HCT116 (cell line): Measurements from ENCODE around the gene SLIT1.

Source experiments
- SP1 ChIP-seq: IDR thresholded peaks from 2 replicates; pipeline ENCODE4 v1.6.1; 2012; ENCODE audit warnings: low read depth
- YY1 ChIP-seq: IDR thresholded peaks from 2 replicates; pipeline ENCODE4 v1.6.1; 2011; ENCODE audit warnings: low read length, low read depth, moderate library complexity, mild to moderate bottlenecking; ENCODE audit not compliant: insufficient replicate concordance; ENCODE audit errors: extremely low read depth
- ZNF274 ChIP-seq: fragments of 200-500 bp; sonication (Bioruptor generic); IDR thresholded peaks from 2 replicates; pipeline ENCODE4 v1.6.1; 2014; ENCODE audit warnings: mild to moderate bottlenecking, low read depth, low read length, inconsistent platforms

DNA sequence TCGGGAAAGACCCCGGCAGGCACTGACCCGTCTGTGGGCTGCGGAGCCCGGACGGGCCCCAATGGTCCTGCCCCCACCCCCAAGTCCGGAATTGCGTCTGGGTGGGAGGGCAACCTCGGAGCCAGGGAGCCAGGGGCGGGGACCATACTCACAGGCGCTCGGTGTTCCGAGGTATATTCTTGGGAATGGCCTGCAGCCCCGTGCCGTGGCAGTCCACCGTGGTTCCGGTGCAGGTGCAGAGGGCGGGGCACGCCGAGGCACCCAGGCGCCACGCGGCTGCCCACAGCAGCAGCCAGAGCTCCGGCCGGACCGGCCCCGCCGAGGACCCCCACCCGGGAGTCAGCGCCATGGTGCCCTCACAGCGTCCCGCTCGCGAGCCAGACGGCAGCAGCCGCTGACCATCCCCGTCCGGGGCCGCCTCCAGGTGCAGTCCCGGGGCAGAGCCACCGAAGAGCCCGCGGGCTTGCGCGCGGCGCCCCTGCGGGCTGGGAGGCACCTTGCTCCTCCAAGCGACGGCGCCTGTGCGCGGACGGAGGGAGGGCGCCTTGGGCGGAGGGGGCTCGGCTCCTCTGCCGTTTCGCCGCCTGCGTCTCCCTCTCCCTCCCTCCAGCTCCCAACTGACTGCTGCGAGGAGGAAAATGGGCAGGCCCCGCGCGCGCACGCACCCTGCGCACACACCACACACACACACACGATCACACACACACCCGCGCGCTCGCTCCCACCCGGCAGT is at the start of gene SLIT1:
- TF ChIP-seq ZNF274 (no peak), YY1 (no peak), SP1 (no peak)
